Measurements from ENCODE around the gene SLC35D3. TPM values are rescaled to one million over a fixed set of nuclear protein-coding genes. Genes with fewer than 3 reads are reported as not detected.
"Not testable (repeated sequence)": the region's sequence is repeated elsewhere in the genome, so short reads cannot be mapped to it uniquely, and the experiment has no call there.

Gene SLC35D3
- total RNA-seq, 1 donor, result not detected

DNA sequence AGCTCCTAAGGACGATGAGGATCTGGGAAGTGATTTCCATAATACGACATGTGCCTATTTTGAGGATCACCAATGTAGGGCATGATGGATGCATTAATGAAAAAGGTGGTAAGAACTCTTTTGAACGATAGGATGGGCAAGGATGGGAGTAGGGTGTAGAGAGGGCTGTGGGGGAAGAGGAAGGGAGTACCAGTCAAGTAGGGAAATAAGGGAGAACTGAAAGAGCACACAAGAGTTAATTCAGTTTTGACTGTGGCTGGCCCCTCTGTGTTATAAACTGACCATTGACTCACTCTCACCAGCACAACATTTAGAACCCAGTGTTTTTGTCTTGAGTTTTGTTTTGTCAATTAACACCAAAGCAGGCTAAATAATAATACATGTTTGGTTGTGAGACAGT is 33.0 kb downstream of the SLC35D3 start:
- no peak overlapping the region for H3K4me3 ChIP-seq (ENCODE audit: low read depth, low read length)
- DNase-seq (ENCODE audit: low read depth), result no peak
- TF ChIP-seq CTCF (IDR thresholded peaks at IDR 0.05; ENCODE audit: insufficient read depth, low read depth, low read length), result no peak

DNA sequence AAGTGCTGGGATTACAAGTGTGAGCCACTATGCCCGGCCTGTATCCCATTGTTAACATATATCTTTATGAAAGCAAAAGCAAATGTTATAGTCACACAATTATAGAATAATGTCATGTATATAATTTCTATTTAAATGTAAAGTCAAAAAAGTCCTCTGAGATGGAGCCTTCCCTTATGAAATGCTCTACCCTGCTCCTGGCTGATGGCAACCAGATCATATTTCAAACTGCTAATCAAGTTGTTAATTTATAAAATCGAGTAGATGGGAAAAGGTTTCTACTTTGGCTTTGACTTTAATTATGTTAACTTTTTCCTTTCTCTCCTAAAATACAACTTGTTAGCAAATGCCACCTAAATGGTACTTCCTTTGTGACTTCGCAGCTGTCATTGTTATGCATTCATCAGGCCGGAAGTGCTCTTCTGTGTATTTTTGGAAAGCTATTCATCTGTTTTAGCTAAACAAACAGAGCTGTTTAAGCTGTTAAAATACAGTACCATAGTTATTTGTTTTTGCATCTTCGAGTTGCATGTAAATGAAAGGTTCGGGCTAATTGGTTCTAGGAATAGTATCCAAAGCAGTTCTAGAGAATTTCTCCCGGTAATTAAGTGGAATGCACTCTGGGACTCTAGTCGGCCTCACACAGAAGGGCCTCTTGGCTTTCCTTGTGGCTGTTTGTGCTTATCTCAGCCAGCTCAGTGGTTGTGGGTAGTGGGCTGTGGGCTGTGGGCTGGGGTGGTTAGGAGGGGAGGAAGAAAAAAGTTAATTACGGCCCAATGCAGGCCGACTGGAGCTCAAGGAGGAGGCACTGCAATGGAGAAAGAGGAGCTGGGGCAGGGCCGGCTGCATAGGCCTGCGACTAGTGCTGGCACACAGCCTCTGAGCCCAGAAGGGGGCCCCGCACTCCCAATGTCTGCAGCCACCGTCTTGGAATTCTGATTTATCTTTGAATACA is 34.8 kb downstream of the SLC35D3 start:
- no peak for TF ChIP-seq CTCF (IDR thresholded peaks at IDR 0.05; ENCODE audit: insufficient read depth, low read depth, low read length)
- H3K4me3 ChIP-seq (ENCODE audit: low read depth, low read length), result no peak overlapping the region
- DNase-seq (ENCODE audit: low read depth), result no peak

- TF ChIP-seq CTCF (IDR thresholded peaks at IDR 0.05; ENCODE audit: insufficient read depth, low read depth, low read length), result no peak
- H3K4me3 ChIP-seq (ENCODE audit: low read depth, low read length), result no peak overlapping the region
- DNase-seq (ENCODE audit: low read depth), result no peak
Observed at GRCh38 chr6:136958168-136958567, 36.1 kb downstream of the SLC35D3 start.

- DNase-seq (ENCODE audit: low read depth), result no peak
- no peak for TF ChIP-seq CTCF (IDR thresholded peaks at IDR 0.05; ENCODE audit: insufficient read depth, low read depth, low read length)
- H3K4me3 ChIP-seq (ENCODE audit: low read depth, low read length), result no peak overlapping the region
Observed at GRCh38 chr6:136959471-136959891, 37.4 kb downstream of the SLC35D3 start.

GRCh38 chr6:136959935-136960334 is 37.8 kb downstream of the SLC35D3 start:
- H3K4me3 ChIP-seq (ENCODE audit: low read depth, low read length); DNase-seq (ENCODE audit: low read depth): not testable (repeated sequence)

- TF ChIP-seq CTCF (IDR thresholded peaks at IDR 0.05; ENCODE audit: insufficient read depth, low read depth, low read length), result no peak
Observed at GRCh38 chr6:136960781-136961180, 38.7 kb downstream of the SLC35D3 start.

DNA sequence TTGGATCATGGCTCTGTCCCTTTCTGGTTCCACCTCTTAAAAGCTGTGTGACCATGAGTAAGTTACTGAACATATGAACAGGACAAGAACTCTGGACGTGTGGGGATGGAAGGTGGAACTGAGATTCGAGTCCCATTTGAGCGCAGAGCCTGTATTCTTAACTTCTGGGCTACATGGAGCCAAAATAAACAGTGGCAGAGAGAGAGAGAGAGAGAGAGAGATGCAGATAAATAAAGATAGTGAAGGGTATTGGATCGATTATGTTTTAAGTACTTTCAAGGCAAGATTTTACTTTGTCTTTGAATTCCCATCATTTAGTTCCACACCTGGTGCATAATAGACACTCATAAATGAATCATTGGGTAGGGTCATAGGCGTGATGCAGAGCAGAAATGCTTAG is 39.7 kb downstream of the SLC35D3 start:
- DNase-seq (ENCODE audit: low read depth), result no peak
- no peak for TF ChIP-seq CTCF (IDR thresholded peaks at IDR 0.05; ENCODE audit: insufficient read depth, low read depth, low read length)
- no peak overlapping the region for H3K4me3 ChIP-seq (ENCODE audit: low read depth, low read length)

More at GRCh38 chr6:136960781-136961180, 38.7 kb downstream of the SLC35D3 start:
- DNase-seq (ENCODE audit: low read depth), result no peak
- no peak overlapping the region for H3K4me3 ChIP-seq (ENCODE audit: low read depth, low read length)

Data from fibroblast of villous mesenchyme (primary cell).